CD14-positive monocyte (primary cell): ENCODE results near the gene KRTAP10-4. TPM values are rescaled to one million over a fixed set of nuclear protein-coding genes. Genes with fewer than 3 reads are reported as not detected.

Experiments used
- DNase-seq, 3 donors: peaks; one replicate each; pipeline ENCODE4 v3.0.0-alpha.2; 2011 to 2022
- H2AFZ ChIP-seq: 2 replicates; pipeline ENCODE4 v1.6.0; 2012; ENCODE audit warnings: mild to moderate bottlenecking, low read depth, low read length, inconsistent platforms; ENCODE audit not compliant: insufficient read depth, poor library complexity, severe bottlenecking
- H3K27ac ChIP-seq, 2 donors: 1 replicate in 1 of 2; 2 replicates in 1 of 2; pipeline ENCODE4 v1.5.1; 2012 to 2013; ENCODE audit warnings: low read length in 2 of 2, control low read depth in 1 of 2, inconsistent platforms in 1 of 2, low read depth in 1 of 2, mild to moderate bottlenecking in 1 of 2
- H3K27me3 ChIP-seq, 2 donors: one replicate each; pipeline versions ENCODE4 v1.6.0 to v1.6.1; 2011 to 2013; ENCODE audit warnings: low read length in 2 of 2; ENCODE audit not compliant: control insufficient read depth in 2 of 2, insufficient read depth in 2 of 2
- H3K36me3 ChIP-seq, 2 donors: replicated peaks in 1 of 2; 1 replicate in 1 of 2; 2 replicates in 1 of 2; pipeline versions ENCODE4 v1.5.1 to v1.6.1; 2012 to 2013; ENCODE audit warnings: low read length in 2 of 2, control low read depth in 1 of 2, inconsistent platforms in 1 of 2, mild to moderate bottlenecking in 1 of 2; ENCODE audit not compliant: insufficient read depth in 2 of 2, control insufficient read depth in 1 of 2
- H3K4me1 ChIP-seq, 2 donors: 1 replicate in 1 of 2; 2 replicates in 1 of 2; pipeline versions ENCODE4 v1.5.1 to v1.6.1; 2012 to 2013; ENCODE audit warnings: low read length in 2 of 2, control low read depth in 1 of 2, inconsistent platforms in 1 of 2, mild to moderate bottlenecking in 1 of 2, moderate library complexity in 1 of 2; ENCODE audit not compliant: insufficient read depth in 2 of 2, control insufficient read depth in 1 of 2
- H3K4me2 ChIP-seq: replicated peaks from 2 replicates; pipeline ENCODE3; 2012; ENCODE audit warnings: low read length, moderate library complexity, mild to moderate bottlenecking; ENCODE audit not compliant: poor library complexity, severe bottlenecking; ENCODE audit errors: extremely low read depth
- H3K4me3 ChIP-seq, 3 experiments: fragments of 200-600 bp in 1 of 3; sonication (generic) in 1 of 3; replicated peaks in 1 of 3; 1 replicate in 2 of 3; 2 replicates in 1 of 3; pipeline ENCODE4 v1.5.1; 2011 to 2013; ENCODE audit warnings: low read length in 3 of 3, mild to moderate bottlenecking in 3 of 3, control low read depth in 2 of 3, low read depth in 2 of 3, inconsistent platforms in 1 of 3, moderate library complexity in 1 of 3
- H3K79me2 ChIP-seq: 2 replicates; pipeline ENCODE4 v1.6.0; 2012; ENCODE audit warnings: mild to moderate bottlenecking, control low read depth, inconsistent platforms, low read length, moderate library complexity; ENCODE audit not compliant: insufficient read depth
- H3K9ac ChIP-seq: 2 replicates; pipeline ENCODE4 v1.6.0; 2017; ENCODE audit warnings: low read length, mild to moderate bottlenecking; ENCODE audit not compliant: insufficient read depth, poor library complexity, severe bottlenecking
- H3K9me3 ChIP-seq, 2 donors: replicated peaks in 1 of 2; 1 replicate in 1 of 2; 2 replicates in 1 of 2; pipeline versions ENCODE4 v1.5.1 to v1.6.1; 2012 to 2013; ENCODE audit warnings: low read length in 2 of 2, control low read depth in 1 of 2; ENCODE audit not compliant: control insufficient read depth in 1 of 2, insufficient read depth in 1 of 2
- H4K20me1 ChIP-seq: 2 replicates; pipeline ENCODE4 v1.6.0; 2012; ENCODE audit warnings: mild to moderate bottlenecking, low read length, control low read depth, moderate library complexity; ENCODE audit not compliant: insufficient read depth
- H3K27ac Mint-ChIP-seq, 7 donors: one replicate each; pipeline ENCODE4 v1.8.0; 2020; ENCODE audit warnings: mild to moderate bottlenecking in 7 of 7, mixed read lengths in 7 of 7, moderate library complexity in 6 of 7, inconsistent platforms in 2 of 7
- H3K27me3 Mint-ChIP-seq, 3 donors: one replicate each; pipeline ENCODE4 v1.8.0; 2021 to 2022; ENCODE audit warnings: low read depth in 3 of 3, mild to moderate bottlenecking in 3 of 3, mixed read lengths in 3 of 3, moderate library complexity in 3 of 3, inconsistent platforms in 1 of 3
- H3K36me3 Mint-ChIP-seq, 2 donors: one replicate each; pipeline ENCODE4 v1.8.0; 2020; ENCODE audit warnings: mixed read lengths in 2 of 2, inconsistent platforms in 1 of 2, mild to moderate bottlenecking in 1 of 2
- H3K4me1 Mint-ChIP-seq: one replicate; pipeline ENCODE4 v1.8.0; 2020; ENCODE audit warnings: mild to moderate bottlenecking, mixed read lengths
- H3K4me3 Mint-ChIP-seq, 2 donors: one replicate each; pipeline ENCODE4 v1.8.0; 2020; ENCODE audit warnings: mild to moderate bottlenecking in 2 of 2, mixed read lengths in 2 of 2, moderate library complexity in 1 of 2
- H3K9me3 Mint-ChIP-seq, 7 donors: one replicate each; pipeline ENCODE4 v1.8.0; 2020 to 2022; ENCODE audit warnings: mixed read lengths in 7 of 7, mild to moderate bottlenecking in 6 of 7, moderate library complexity in 6 of 7, inconsistent platforms in 2 of 7
- CTCF ChIP-seq: fragments of 200-600 bp; IDR thresholded peaks from one replicate; pipeline ENCODE4 v1.8.0; 2022; ENCODE audit warnings: antibody characterized with exemption, mild to moderate bottlenecking
- WGBS: methylation state at CpG from one replicate; pipeline ENCODE4 v1.1.5; 2013; ENCODE audit warnings: missing lambda C conversion rate; ENCODE audit not compliant: insufficient coverage; 5-methylcytosine and 5-hydroxymethylcytosine counted together
- intact Hi-C, 2 donors: fragments of 100-400 bp; cut with micrococcal nuclease; formaldehyde crosslinking; loops; one replicate each; pipeline versions ENCODE4 v1.15.0 to v1.15.1; 2023
- polyA plus RNA-seq, 3 donors: library from polyadenylated mRNA; depleted of rRNA in 1 of 3; unstranded in 2 of 3; stranded (reverse) in 1 of 3; fragments of 300-500 nt in 2 of 3; fragments of >200 nt in 1 of 3; fragmentation: Illumina TruSeq in 2 of 3; gene quantifications; 1 replicate in 2 of 3; 2 replicates in 1 of 3; pipeline ENCODE4 v1.2.3, GENCODE V29; 2012 to 2021

Gene KRTAP10-4
- polyA plus RNA-seq, 3 donors = not detected

GRCh38 chr21:44612669-44613229, 39.2 kb downstream of the KRTAP10-4 start:
- Mint-ChIP-seq H3K27me3 (peaks cover 0 to 8% (median 3%) of the 10 kb centered on the region in 3 donors), H3K4me3 (no peak overlapping the region), H3K4me1 (no peaks in the 10 kb centered on the region), H3K36me3 (no peaks in the 10 kb centered on the region), H3K9me3 (peaks cover 20 to 37% (median 31%) of the 10 kb centered on the region in 7 donors), H3K27ac (no peak overlapping the region)
- no peaks in the 10 kb centered on the region for H3K27me3 ChIP-seq
- H3K4me2 ChIP-seq = no peak overlapping the region
- no peaks in the 10 kb centered on the region for H3K36me3 ChIP-seq
- DNase-seq = no peak
- 93% methylated on average over 12 of the region's 13 CpGs for WGBS
- no peak for TF ChIP-seq CTCF
- H3K4me3 ChIP-seq = no peak overlapping the region
- H3K9me3 ChIP-seq = peaks cover 19 to 25% of the 10 kb centered on the region in 2 donors
- H2AFZ ChIP-seq = no peak overlapping the region
- no peaks in the 10 kb centered on the region for H4K20me1 ChIP-seq
- intact Hi-C loops = no loop called here
- no peak overlapping the region for H3K9ac ChIP-seq
- H3K4me1 ChIP-seq = no peaks in the 10 kb centered on the region
- no peaks in the 10 kb centered on the region for H3K79me2 ChIP-seq
- no peak overlapping the region for H3K27ac ChIP-seq

- no peaks in the 10 kb centered on the region for H3K79me2 ChIP-seq
- H4K20me1 ChIP-seq = no peaks in the 10 kb centered on the region
- Mint-ChIP-seq H3K27me3 (peaks cover 0 to 8% (median 3%) of the 10 kb centered on the region in 3 donors), H3K4me3 (no peak overlapping the region), H3K9me3 (peaks cover 20 to 38% (median 32%) of the 10 kb centered on the region in 7 donors), H3K4me1 (peaks cover 7% of the 10 kb centered on the region), H3K27ac (no peak overlapping the region), H3K36me3 (no peaks in the 10 kb centered on the region)
- no peak overlapping the region for H3K9ac ChIP-seq
- H3K27ac ChIP-seq = no peak overlapping the region
- no peak for TF ChIP-seq CTCF
- H3K4me2 ChIP-seq = no peak overlapping the region
- no peaks in the 10 kb centered on the region for H3K27me3 ChIP-seq
- H2AFZ ChIP-seq = no peak overlapping the region
- no peak overlapping the region for H3K4me3 ChIP-seq
- no peaks in the 10 kb centered on the region for H3K4me1 ChIP-seq
- no peaks in the 10 kb centered on the region for H3K36me3 ChIP-seq
- WGBS = 96% methylated on average over 24 of the region's 26 CpGs
- DNase-seq = no peak
- intact Hi-C loops = no loop called here
- peaks cover 19 to 25% of the 10 kb centered on the region in 2 donors for H3K9me3 ChIP-seq
Observed at GRCh38 chr21:44613386-44614155, 40.0 kb downstream of the KRTAP10-4 start.
